GM12874 (cell line): ENCODE measurements around the gene PAPOLA.

Experiments used
- TF ChIP-seq, protein P1 (sequence below): IDR thresholded peaks from 2 replicates; pipeline ENCODE4 v1.5.1; 2011; ENCODE audit warnings: low read depth, mild to moderate bottlenecking, control low read depth, low read length, moderate library complexity; ENCODE audit not compliant: insufficient read depth

The PAPOLA gene

DNA sequence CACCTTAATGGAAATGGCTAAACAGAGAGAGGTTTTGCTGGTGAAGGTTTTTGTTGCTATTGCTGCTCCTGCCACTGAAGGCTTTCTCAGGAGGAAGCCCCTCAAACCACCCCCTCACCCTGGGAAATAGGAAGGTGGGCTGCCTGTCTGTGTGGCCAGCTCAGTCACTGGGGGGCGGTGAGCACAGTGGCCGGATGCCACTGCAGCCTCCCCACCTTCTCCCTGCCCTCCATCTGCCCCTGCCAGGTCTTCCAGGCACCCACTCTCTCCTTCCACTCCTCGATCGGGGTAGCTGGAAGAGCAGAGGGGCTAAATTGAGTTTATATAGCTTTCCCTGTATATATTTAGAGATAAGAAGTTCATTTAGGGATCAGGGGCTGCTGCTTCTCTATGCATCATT is 80.8 kb downstream of the PAPOLA start:
- TF ChIP-seq, protein P1, sequence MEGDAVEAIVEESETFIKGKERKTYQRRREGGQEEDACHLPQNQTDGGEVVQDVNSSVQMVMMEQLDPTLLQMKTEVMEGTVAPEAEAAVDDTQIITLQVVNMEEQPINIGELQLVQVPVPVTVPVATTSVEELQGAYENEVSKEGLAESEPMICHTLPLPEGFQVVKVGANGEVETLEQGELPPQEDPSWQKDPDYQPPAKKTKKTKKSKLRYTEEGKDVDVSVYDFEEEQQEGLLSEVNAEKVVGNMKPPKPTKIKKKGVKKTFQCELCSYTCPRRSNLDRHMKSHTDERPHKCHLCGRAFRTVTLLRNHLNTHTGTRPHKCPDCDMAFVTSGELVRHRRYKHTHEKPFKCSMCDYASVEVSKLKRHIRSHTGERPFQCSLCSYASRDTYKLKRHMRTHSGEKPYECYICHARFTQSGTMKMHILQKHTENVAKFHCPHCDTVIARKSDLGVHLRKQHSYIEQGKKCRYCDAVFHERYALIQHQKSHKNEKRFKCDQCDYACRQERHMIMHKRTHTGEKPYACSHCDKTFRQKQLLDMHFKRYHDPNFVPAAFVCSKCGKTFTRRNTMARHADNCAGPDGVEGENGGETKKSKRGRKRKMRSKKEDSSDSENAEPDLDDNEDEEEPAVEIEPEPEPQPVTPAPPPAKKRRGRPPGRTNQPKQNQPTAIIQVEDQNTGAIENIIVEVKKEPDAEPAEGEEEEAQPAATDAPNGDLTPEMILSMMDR = no peak

DNA sequence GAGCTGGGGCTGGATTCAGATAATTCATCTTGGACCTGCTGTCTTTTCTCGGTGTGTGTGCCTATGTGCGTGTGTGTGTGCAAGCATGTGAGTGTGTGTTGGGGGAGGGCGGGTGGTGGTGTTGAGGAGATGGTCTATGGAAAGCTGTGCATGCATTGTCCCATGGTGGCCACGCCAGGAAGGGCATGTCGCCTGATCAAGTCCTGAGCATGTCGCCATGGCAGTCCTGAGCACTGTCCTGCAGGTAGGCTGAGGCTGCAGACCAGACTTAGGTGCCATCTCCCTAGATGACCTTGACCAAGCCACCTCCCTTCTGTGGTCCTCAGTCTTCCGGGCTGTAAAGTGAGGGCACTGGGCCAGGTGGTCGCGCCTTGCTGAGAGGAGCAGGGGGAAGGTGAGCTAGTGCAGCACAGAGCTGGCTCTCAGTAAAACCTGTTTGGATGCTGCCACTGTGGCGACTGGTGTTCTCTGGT is 81.4 kb downstream of the PAPOLA start:
- TF ChIP-seq, protein P1 = no peak

DNA sequence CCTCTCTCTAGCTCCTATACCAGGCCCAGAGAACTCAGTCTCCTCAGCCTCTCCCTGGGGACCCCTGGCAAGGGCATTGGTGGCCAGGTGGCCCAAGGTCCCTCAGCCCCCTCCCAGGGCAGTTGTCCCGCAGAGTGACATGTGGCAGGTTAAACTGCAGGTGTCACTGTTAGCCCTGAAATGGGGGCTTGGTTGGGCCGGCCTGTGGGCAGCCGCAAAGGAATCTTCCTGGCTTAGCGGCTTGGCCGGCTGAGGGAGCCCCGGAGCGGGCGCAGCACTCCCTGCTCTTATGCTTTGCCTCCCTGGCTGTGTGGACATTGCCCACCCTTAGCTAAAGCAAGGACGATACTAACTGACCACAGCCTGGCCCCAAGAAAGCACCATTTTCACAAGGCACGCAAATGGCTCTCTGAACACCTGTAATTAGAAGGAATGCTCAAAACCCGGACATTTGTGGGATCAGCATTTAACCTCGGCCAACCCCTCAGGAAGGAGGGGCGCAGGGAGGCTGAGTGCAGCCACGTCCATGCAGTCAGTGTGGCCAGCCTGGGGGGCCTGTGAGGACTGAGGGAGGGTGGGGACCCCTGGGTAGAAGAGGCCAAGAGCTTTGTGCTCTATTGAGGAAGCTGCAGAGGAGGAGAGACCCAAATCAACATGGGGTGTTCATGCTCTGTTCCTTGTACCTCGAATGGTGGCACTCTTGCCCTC is 82.2 kb downstream of the PAPOLA start:
- TF ChIP-seq, protein P1 = peak; percentile 50; the same call in 1 of the 2 replicates

DNA sequence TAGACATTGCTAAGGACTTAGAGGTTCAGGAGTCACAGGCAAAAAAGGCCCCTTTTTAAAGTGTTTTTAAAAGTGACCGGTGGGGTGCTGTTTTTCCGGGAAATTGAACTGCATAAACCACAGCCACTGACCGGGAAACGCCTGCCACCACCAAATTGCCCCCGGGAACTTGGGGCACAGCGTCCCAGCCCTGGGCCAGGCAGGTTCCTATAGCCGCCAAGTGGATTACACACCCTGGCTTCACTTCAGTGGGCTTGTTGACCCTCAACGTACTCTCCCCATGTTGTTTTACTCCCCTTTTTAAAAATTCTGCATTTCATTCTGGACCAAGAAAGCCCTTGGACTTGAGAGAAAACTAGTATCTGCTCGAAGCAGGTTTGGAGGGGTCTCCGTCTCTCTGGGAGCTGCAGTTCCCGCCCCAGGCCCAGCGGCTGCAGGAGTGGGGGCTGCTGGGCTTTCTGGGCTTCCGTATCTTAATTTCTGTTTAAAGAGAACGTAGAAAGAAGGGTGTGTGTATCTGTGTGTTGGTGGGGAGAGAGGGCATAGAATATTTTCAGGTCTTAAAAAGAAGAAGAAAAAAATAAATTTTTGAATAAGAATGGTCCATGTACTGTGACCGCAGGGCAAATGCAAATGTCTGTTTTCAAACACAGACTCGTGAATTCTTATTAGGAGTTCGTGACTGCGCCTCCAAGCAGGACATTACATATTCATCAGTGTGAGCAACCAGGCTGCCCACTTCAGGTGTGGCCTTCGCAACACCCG is 82.9 kb downstream of the PAPOLA start:
- TF ChIP-seq, protein P1 = no peak

DNA sequence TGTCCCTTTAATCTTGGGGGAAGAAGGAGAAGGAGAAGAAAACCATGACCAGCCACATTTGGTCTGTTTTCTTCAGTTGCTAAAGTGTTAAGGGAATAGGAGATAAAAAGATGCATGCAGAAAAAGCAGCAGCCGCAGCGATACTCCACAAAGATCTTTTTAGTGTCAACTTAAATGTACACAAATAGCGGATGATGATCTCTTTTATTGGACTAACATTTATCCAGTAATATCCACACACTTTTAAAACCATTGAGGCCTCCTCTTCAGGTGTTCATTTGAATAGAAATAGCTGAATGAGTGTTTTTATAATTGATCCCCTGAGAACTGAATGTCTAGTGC is 83.5 kb downstream of the PAPOLA start:
- TF ChIP-seq, protein P1 = no peak

DNA sequence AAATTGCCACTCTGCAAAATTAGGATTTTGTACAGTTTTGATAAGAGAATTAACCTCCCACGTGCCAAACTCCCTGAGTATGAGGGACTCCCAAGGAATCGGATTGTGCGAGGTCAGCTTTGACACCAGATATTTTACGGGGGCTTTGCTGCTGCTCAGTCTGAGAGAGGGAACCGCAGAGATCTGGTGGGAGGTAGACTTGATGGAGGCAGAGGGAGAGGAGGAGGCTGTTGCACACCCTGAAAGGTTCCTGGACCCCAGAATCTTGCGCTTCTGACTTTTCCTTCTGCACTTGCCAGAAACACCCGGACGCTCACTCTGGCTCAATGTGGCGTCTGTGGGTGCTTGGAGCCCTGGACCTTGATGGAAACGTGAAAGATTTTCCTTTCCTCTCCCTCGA is 83.9 kb downstream of the PAPOLA start:
- TF ChIP-seq, protein P1 = no peak

DNA sequence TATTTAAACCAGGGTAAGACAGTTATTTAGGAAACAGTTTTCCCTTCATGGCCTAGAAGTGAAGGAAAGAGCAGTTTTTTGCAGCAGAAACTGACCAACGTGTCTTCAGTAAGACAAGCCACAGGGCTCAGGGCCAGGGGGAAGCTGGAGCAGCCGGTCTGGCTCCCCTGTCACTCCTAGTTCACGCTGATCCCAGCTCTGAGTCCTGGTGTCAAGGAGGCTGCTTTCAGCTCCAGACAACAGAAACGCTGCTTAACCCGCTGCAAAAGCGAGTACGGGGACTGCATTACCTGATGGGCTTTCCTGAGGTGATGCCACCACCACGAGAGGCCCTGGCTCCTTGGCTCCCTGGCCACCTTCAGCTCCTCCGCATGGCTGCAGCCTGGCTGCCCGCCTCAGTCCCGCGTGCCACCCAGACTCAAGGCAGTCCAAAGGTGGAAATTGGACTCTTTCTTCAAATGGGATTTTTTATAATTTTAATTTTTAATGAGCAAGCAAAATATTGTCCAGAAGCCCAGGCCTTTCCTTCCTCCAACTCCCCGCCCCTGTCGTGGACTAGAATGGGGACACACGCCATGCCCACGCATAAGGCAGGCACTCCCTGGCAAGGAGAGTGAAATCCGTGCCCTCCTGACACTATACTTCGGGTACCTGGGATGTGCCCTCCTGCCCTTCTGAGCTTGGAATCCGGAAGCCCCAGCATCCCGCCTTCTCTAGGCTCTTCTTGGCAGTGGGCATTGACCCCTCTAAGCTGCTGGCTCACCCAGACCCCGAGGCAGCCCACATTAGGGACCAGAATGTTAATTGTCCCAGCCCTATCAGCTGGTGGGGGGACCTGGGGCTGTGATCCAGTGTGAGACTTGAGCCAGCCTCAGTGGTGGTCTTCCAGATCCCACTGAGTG is 85.0 kb downstream of the PAPOLA start:
- TF ChIP-seq, protein P1 = no peak
